K562 (cell line): ENCODE results near the gene EPHA1. TPM values are rescaled to one million over a fixed set of nuclear protein-coding genes. Genes with fewer than 3 reads are reported as not detected.

Experiments
- CREBBP ChIP-seq: IDR thresholded peaks from one replicate; pipeline ENCODE4 v1.6.1; 2012; ENCODE audit warnings: low read depth, mild to moderate bottlenecking, control low read depth, inconsistent platforms, low read length
- DACH1 ChIP-seq: fragments of 450-650 bp; IDR thresholded peaks from 2 replicates; pipeline ENCODE4 v1.6.1; 2018; ENCODE audit not compliant: partially characterized antibody
- FIP1L1 ChIP-seq: fragments of 200-400 bp; formaldehyde crosslinking; IDR thresholded peaks from 2 replicates; pipeline ENCODE4 v1.6.1; 2018; ENCODE audit warnings: mild to moderate bottlenecking, low read depth, low read length; ENCODE audit not compliant: poor library complexity, severe bottlenecking
- HMBOX1 ChIP-seq: sonication (generic); IDR thresholded peaks from 2 replicates; pipeline ENCODE4 v1.6.1; 2016
- HMG20B ChIP-seq: fragments of 250-450 bp; sonication (Bioruptor Pico); IDR thresholded peaks from 2 replicates; pipeline ENCODE4 v1.5.0; 2021; ENCODE audit warnings: mild to moderate bottlenecking
- NKRF ChIP-seq: fragments of 450-650 bp; IDR thresholded peaks from 2 replicates; pipeline ENCODE4 v1.6.1; 2016; ENCODE audit warnings: borderline replicate concordance
- OTX1 ChIP-seq: fragments of 450-650 bp; formaldehyde crosslinking; IDR thresholded peaks from 2 replicates; pipeline ENCODE4 v1.4.0; 2022; ENCODE audit warnings: mild to moderate bottlenecking
- RREB1 ChIP-seq: fragments of 250-450 bp; sonication (Bioruptor Pico); IDR thresholded peaks from 2 replicates; pipeline ENCODE4 v1.4.0; 2020
- SMARCE1 ChIP-seq: fragments of 450-650 bp; IDR thresholded peaks from 2 replicates; pipeline ENCODE4 v1.7.1; 2016; ENCODE audit warnings: mild to moderate bottlenecking
- TAF7 ChIP-seq: fragments of 450-650 bp; IDR thresholded peaks from 2 replicates; pipeline ENCODE4 v1.6.1; 2016; ENCODE audit warnings: missing genetic modification characterization, missing compliant biosample characterization
- TRIM28 ChIP-seq: fragments of 450-650 bp; IDR thresholded peaks from 2 replicates; pipeline ENCODE4 v1.6.1; 2017
- ZFP1 ChIP-seq: fragments of 450-650 bp; formaldehyde crosslinking; IDR thresholded peaks from 2 replicates; pipeline ENCODE4 v1.4.0; 2020; ENCODE audit warnings: mild to moderate bottlenecking, mixed read lengths
- ZNF23 ChIP-seq: fragments of 250-450 bp; sonication (Bioruptor Pico); IDR thresholded peaks from 2 replicates; pipeline ENCODE4 v1.4.0; 2020; ENCODE audit warnings: mild to moderate bottlenecking
- ZNF511 ChIP-seq: sonication (generic); formaldehyde crosslinking; IDR thresholded peaks from 2 replicates; pipeline ENCODE4 v1.8.0; 2022; ENCODE audit warnings: mild to moderate bottlenecking, missing genetic modification reagents
- polyA plus RNA-seq, 8 experiments: library from polyadenylated mRNA; depleted of rRNA in 4 of 8; stranded (reverse) in 5 of 8; unstranded in 3 of 8; fragments of >200 nt; fragmentation: Nextera tagmentation in 2 of 8; fragmentation: Illumina TruSeq in 1 of 8; extraction: Ambion mirVana in 2 of 8; extraction: Trizol in 1 of 8; gene quantifications; 2 replicates each; pipeline versions ENCODE4 v1.2.1 to v1.2.3, GENCODE V29; 2011 to 2014; ENCODE audit warnings: inconsistent platforms in 1 of 8, missing spikeins in 1 of 8
- total RNA-seq, 7 experiments: library from RNA; depleted of rRNA in 6 of 7; stranded (reverse); fragments of >200 nt in 6 of 7; fragmentation: Illumina TruSeq in 2 of 7; extraction: Trizol in 2 of 7; gene quantifications; 2 replicates each; pipeline versions ENCODE4 v1.2.1 to v1.2.3, GENCODE V29; 2011 to 2021; ENCODE audit warnings: low replicate concordance in 1 of 7

EPHA1 gene
- total and polyA plus RNA-seq, 9 of the 15 experiments (the other 6 are each of a cell fraction or from before 2014, with no cell fraction given): 0.22 to 0.57 (median 0.32) TPM; not detected in 6

- TF ChIP-seq RREB1 (CRISPR knock-in tag): peak; percentile 99
- peak; percentile 91 for TF ChIP-seq ZFP1 (CRISPR knock-in tag)
- no peak for TF ChIP-seq ZNF511 (CRISPR knock-in tag)
- TF ChIP-seq TAF7: peak; percentile 88
- peak; percentile 73 for TF ChIP-seq ZNF23
- no peak for TF ChIP-seq DACH1
- TF ChIP-seq TRIM28: no peak
- no peak for TF ChIP-seq NKRF
- no peak for TF ChIP-seq CREBBP
- TF ChIP-seq OTX1: peak; percentile 99
- TF ChIP-seq SMARCE1: peak; percentile 23; the same call in 1 of the 2 replicates
- TF ChIP-seq HMG20B (CRISPR knock-in tag): peak; percentile 87; the same call in 1 of the 2 replicates
- TF ChIP-seq FIP1L1: no peak
- TF ChIP-seq HMBOX1: peak; percentile 70
These were observed 38.7 kb downstream of the EPHA1 start (continued) for GRCh38 chr7:143369678-143370651.
